ENCODE results near the gene MAMDC4.

DNA sequence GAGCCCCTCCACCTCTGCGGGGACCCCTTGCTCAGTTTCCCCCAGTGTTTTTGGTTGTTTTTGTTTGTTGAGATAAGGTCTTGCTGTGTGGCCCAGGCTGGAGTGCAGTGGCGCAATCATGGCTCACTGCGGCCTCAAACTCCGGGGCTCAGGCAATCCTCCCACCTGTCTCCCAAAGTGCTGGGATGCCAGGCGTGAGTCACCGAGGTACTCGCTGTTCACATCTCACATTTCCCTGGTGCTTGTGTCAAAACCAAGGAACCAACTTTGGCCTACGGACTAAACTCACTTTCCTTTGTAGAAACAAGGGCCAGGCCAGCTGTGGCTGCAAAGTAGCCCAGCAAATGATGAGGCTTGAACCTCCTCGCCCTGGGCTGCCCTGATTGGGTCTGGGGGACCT, 19.6 kb upstream of the MAMDC4 start:
- TF ChIP-seq CTCF (IDR thresholded peaks at IDR 0.05; ENCODE audit: low read length) = no peak
- no peak for TF ChIP-seq EZH2 (IDR thresholded peaks at IDR 0.05; ENCODE audit: borderline replicate concordance, low read length)

All from OCI-LY1 (cell line).